T1000 (cell line): ENCODE data around the gene UBQLN4.
A peak's percentile ranks its signal among the peaks of the same experiment; 100 is the strongest.
"Not testable (repeated sequence)": the region's sequence is repeated elsewhere in the genome, so short reads cannot be mapped to it uniquely, and the experiment has no call there.

Experiments
- DNase-seq: peaks from one replicate; lab custom pipeline; 2025; ENCODE audit warnings: mixed read lengths; lab: John Stamatoyannopoulos, UW

The UBQLN4 gene

GRCh38 chr1:156060937-156061636 is 7.5 kb upstream of the UBQLN4 start, which contains the start of gene RAB25:
RAB25 (plus strand) TSS chr1:156061160; CDS start chr1:156061401, 241 bp downstream.
- DNase-seq, result no peak

- DNase-seq, result no peak
Observed at GRCh38 chr1:156056326-156056849, 2.8 kb upstream of the UBQLN4 start.

- no peak for DNase-seq
Observed at GRCh38 chr1:156055281-156056048, 1.9 kb upstream of the UBQLN4 start.

GRCh38 chr1:156054500-156055280 is 1.1 kb upstream of the UBQLN4 start, which contains the start of gene LAMTOR2:
LAMTOR2 (plus strand) TSS chr1:156054782; CDS start chr1:156054890, 108 bp downstream.
- peak; percentile 93 for DNase-seq

GRCh38 chr1:156052862-156053767 is 483 bp downstream of the UBQLN4 start:
- no peak for DNase-seq

- no peak for DNase-seq
Observed at GRCh38 chr1:156051011-156051725, 2.4 kb downstream of the UBQLN4 start.

GRCh38 chr1:156050376-156050775 is 3.2 kb downstream of the UBQLN4 start:
- DNase-seq, result no peak

- DNase-seq, result no peak
Observed at GRCh38 chr1:156048663-156049258, 4.8 kb downstream of the UBQLN4 start.

- DNase-seq, result no peak
Observed at GRCh38 chr1:156045076-156045475, 8.5 kb downstream of the UBQLN4 start.

GRCh38 chr1:156042828-156043227 is 10.8 kb downstream of the UBQLN4 start:
- DNase-seq, result no peak

GRCh38 chr1:156034991-156035390 is 18.6 kb downstream of the UBQLN4 start:
- DNase-seq, result not testable (repeated sequence)

- DNase-seq, result no peak
Observed at GRCh38 chr1:156033011-156033410, 20.6 kb downstream of the UBQLN4 start.

GRCh38 chr1:156026588-156026987 is 27.0 kb downstream of the UBQLN4 start:
- DNase-seq, result no peak

- no peak for DNase-seq
Observed at GRCh38 chr1:156025876-156026275, 27.7 kb downstream of the UBQLN4 start.

GRCh38 chr1:156024801-156025200 is 28.8 kb downstream of the UBQLN4 start:
- no peak for DNase-seq

GRCh38 chr1:156021954-156022353 is 31.6 kb downstream of the UBQLN4 start:
- DNase-seq, result no peak

- DNase-seq, result no peak
Observed at GRCh38 chr1:156021093-156021428, 32.5 kb downstream of the UBQLN4 start.

- peak; percentile 61 for DNase-seq
Observed at GRCh38 chr1:156020293-156021092, 33.1 kb downstream of the UBQLN4 start, which contains the start of gene SSR2. SSR2 (minus strand) TSS chr1:156020951; CDS start chr1:156020167, 784 bp downstream.

GRCh38 chr1:156019946-156020292 is 33.7 kb downstream of the UBQLN4 start:
- DNase-seq, result no peak
